Stimulated activated CD4-positive, alpha-beta T cell treated with anti-CD3 and anti-CD28 coated beads, Interleukin-4, amount 100 ng/mL, for 48 hours (primary cell): Measurements from ENCODE around the gene SYT14.
"Not testable (repeated sequence)": the region's sequence is repeated elsewhere in the genome, so short reads cannot be mapped to it uniquely, and the experiment has no call there.

Experiments used
- DNase-seq, 2 donors: peaks; one replicate each; pipeline ENCODE4 v3.0.0-alpha.2; 2020; ENCODE audit warnings: low read depth in 2 of 2

The SYT14 gene

GRCh38 chr1:209936125-209936524, 1.9 kb upstream of the SYT14 start:
- no peak for DNase-seq

- DNase-seq, result no peak
Measured at GRCh38 chr1:209945377-209945776, 7.4 kb downstream of the SYT14 start.

GRCh38 chr1:209948155-209948554, 10.1 kb downstream of the SYT14 start:
- no peak for DNase-seq

GRCh38 chr1:209956116-209956515, 18.1 kb downstream of the SYT14 start:
- DNase-seq, result no peak

- no peak for DNase-seq
Measured at GRCh38 chr1:209959623-209960022, 21.6 kb downstream of the SYT14 start.

- DNase-seq, result no peak
Measured at GRCh38 chr1:209960926-209961325, 22.9 kb downstream of the SYT14 start.

GRCh38 chr1:209962388-209962787, 24.4 kb downstream of the SYT14 start:
- no peak for DNase-seq

- no peak for DNase-seq
Measured at GRCh38 chr1:209962856-209963255, 24.8 kb downstream of the SYT14 start.

- DNase-seq, result no peak
Measured at GRCh38 chr1:209965996-209966395, 28.0 kb downstream of the SYT14 start.

GRCh38 chr1:209978721-209979120, 40.7 kb downstream of the SYT14 start:
- DNase-seq, result not testable (repeated sequence)

GRCh38 chr1:209983953-209984352, 45.9 kb downstream of the SYT14 start:
- DNase-seq, result no peak

- no peak for DNase-seq
Measured at GRCh38 chr1:209985002-209985401, 47.0 kb downstream of the SYT14 start.

GRCh38 chr1:209988706-209989105, 50.7 kb downstream of the SYT14 start:
- DNase-seq, result no peak

- no peak for DNase-seq
Measured at GRCh38 chr1:209989525-209989924, 51.5 kb downstream of the SYT14 start.

- no peak for DNase-seq
Measured at GRCh38 chr1:209993061-209993830, 55.2 kb downstream of the SYT14 start.

- no peak for DNase-seq
Measured at GRCh38 chr1:209996348-209996747, 58.3 kb downstream of the SYT14 start.

GRCh38 chr1:209999005-209999404, 61.0 kb downstream of the SYT14 start:
- DNase-seq, result no peak

- DNase-seq, result no peak
Measured at GRCh38 chr1:210001751-210002150, 63.7 kb downstream of the SYT14 start.

GRCh38 chr1:210003501-210003900, 65.5 kb downstream of the SYT14 start:
- DNase-seq, result no peak

GRCh38 chr1:210010161-210010560, 72.1 kb downstream of the SYT14 start:
- no peak for DNase-seq

GRCh38 chr1:210021145-210021860, 83.3 kb downstream of the SYT14 start:
- no peak for DNase-seq

GRCh38 chr1:210022044-210022443, 84.0 kb downstream of the SYT14 start:
- DNase-seq, result no peak

GRCh38 chr1:210024282-210024681, 86.3 kb downstream of the SYT14 start:
- no peak for DNase-seq
